Measurements from ENCODE around the gene VIM.
"Not testable (repeated sequence)": the region's sequence is repeated elsewhere in the genome, so short reads cannot be mapped to it uniquely, and the experiment has no call there.

VIM gene

DNA sequence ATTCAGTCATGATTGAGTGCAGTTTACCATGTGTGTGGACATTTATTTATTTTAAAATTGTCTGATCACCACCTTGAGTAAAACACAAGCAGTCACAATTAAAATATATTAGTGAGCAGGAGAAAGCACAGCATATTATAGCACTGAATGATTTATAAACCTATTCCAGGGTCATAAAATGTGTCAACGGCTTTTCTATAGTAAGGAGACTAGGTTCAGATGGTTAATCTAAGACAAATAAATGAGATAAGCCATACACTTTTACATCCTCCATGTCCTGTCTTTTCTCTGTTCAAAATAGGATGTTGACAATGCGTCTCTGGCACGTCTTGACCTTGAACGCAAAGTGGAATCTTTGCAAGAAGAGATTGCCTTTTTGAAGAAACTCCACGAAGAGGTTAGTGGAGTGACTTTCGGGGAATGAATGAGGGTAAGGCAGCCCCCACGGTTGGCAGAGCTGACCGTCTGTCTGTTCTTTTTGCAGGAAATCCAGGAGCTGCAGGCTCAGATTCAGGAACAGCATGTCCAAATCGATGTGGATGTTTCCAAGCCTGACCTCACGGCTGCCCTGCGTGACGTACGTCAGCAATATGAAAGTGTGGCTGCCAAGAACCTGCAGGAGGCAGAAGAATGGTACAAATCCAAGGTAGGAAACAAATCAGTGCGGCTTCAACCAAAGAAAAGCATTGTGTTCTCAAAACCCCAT is 5.4 kb downstream of the VIM start:
- no peak for DNase-seq

DNA sequence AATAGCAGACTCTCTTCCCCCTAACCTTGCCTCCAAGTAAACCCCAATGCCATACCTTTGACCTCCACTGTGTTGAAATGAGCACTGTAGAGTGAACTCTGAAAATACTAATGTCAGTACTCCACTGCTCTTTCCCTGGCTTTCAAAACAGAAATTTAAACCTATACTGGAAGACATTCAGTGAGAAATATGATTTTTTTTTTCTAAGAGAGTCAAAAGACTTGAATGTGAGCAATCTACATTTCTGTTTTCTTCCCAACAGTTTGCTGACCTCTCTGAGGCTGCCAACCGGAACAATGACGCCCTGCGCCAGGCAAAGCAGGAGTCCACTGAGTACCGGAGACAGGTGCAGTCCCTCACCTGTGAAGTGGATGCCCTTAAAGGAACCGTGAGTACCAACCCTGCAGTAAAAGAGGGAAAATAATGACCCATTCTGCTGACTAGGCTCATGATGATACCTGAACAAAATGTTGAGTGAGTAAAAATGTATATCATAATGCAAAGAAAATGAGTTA is 6.4 kb downstream of the VIM start:
- DNase-seq = no peak

- DNase-seq = no peak
These were observed 7.1 kb downstream of the VIM start for GRCh38 chr10:17235136-17235535.

- no peak for DNase-seq
These were observed 8.6 kb downstream of the VIM start for GRCh38 chr10:17236468-17237148.

- DNase-seq = no peak
These were observed 9.1 kb downstream of the VIM start for GRCh38 chr10:17237149-17237527.

- DNase-seq = no peak
These were observed 9.9 kb downstream of the VIM start for GRCh38 chr10:17237915-17238444.

- DNase-seq = no peak
These were observed 10.6 kb downstream of the VIM start for GRCh38 chr10:17238445-17239291.

DNA sequence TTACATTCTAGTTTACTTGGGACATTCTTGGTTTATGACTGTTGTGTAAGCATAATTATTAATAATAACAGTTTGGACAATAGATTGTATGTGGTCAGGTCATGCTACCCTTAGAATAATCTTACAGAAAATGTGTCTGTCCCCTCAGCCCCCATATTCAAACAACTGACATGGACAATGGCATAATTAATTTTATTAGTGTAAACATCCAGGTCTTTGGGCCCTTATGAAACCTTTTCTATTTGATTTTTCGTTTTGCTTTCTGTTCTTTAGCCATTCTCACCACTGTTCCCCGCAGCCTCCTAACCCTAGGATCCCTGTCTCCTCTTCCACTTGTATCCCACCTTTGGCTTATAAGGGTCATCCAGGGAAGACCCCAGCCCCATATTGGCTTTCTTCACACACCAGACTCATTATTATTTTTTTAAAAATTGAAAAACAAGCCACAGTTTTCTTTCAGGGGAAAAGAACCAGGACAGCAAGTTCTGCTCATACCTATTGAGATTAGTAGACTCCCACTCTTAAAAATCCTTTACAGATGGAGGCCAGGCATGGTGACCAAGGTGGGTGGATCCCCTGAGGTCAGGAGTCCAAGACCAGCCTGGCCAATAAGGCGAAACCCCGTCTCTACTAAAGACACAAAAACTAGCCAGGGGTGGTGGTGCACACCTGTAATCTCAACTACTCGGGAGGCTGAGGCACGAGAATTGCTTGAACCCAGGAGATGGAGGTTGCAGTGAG is 11.5 kb downstream of the VIM start:
- no peak for DNase-seq

GRCh38 chr10:17240096-17240495 is 12.1 kb downstream of the VIM start:
- no peak for DNase-seq

GRCh38 chr10:17240616-17241015 is 12.6 kb downstream of the VIM start:
- DNase-seq = no peak

DNA sequence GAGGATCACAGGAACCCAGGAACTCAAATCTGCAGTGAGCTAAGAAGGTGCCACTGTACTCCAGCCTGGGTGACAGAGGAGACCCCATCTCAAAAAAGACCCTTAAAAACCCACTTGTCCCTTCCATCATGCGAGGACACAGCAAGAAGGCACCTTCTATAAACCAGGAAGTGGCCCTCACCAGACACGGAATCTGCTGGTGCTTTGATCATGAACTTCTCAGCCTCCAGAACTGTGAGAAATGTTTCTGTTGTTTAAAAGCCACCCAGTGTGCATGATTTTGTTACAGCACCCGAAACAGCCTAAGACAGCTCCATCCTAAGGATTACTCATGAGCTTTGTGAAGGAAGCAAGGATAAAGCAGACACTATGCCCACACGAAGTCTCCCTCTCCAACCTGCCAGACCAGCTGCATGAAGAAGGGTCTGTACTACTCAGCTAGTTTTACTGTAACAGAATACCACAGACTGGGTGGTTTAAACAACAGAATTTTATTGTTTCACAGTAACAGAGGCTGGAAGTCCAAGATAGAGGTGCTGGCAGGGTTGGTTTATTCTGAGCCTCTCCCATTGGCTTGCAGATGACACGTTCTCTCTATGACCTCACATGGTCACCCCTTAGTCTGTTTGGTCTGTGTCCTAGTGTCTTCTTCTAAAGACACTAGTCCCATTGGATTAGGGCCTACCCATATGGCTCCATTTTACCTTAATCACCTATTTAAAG is 13.7 kb downstream of the VIM start:
- DNase-seq = no peak

- no peak for DNase-seq
These were observed 16.8 kb downstream of the VIM start for GRCh38 chr10:17244700-17245365.

DNA sequence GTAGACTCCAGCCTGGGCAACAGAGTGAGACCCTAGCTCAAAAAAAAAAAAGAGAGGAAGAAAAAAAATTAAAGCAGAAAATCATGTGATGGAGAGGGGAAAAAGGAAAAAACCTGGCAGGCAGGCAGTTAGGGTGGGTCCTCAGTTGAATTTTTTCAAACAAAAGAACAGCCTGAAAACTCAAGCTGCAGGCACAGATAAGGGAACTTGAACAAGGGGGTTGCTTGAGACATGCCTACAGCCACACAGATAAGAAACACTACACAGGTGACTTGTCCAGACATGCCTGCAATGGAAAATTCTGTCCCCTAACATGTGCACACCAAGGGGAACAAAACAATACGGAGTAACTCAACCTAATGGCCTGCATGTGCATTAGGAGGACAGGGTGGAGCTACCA is 19.2 kb downstream of the VIM start:
- DNase-seq = no peak

GRCh38 chr10:17248964-17249363 is 20.9 kb downstream of the VIM start:
- DNase-seq = no peak

DNA sequence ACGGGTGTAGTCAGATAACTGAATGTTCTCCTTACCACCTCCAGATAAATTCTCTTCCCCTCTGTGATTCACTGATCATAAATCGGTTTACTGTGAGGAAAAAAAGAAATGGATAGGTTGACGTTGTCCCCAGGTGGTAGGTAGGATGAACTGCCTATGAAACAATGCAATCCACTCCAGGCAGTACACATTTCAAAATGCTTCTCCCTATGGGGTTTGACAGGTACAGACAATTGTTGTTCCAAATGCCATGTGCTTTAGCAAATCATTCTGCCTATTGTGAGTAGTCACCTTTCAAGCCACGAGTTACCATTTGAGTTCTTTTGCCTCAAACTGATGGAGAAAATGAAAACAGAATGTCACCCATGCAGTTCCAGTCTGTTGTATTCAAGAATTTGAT is 21.8 kb downstream of the VIM start:
- no peak for DNase-seq

DNA sequence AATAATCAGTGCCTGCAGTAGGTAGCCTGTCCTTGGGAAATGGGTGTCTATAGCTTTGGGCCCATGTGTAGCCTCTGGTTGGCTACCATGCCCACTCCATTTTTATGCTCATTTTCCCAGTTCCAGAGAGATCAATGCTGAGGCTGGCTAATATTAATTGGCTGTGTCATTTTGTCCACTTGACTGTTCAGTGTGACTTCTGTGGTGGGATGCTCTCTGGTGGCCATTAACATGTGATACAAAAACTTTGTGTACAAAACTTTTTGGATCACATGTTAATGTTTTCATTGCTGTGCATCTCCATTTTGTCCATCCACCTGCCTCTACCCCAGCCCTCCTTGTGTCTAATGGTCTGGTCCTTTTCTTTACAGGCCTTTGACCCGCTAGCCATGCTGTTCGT is 22.7 kb downstream of the VIM start:
- DNase-seq = no peak

DNA sequence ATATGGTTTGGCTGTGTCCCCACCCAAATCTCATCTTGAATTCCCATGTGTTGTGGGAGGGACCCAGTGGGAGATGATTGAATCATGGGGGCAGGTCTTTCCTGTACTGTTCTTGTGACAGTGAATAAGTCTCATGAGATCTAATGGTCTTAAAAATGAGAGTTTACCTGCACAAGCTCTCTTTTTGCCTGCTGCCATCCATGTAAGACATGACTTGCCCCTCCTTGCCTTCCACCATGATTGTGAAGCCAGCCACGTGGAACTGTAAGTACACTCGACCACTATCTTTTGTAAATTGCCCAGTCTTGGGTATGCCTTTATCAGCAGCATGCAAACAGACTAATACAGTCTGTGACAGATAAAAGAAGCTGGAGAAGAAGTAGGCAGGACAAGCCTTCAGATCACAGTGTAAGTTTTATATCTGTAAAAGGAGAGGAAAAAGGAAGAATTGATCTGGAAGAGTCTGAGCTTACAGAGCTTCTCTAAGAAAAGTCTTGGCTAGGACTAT is 26.6 kb downstream of the VIM start:
- not testable (repeated sequence) for DNase-seq

- no peak for DNase-seq
These were observed 27.5 kb downstream of the VIM start for GRCh38 chr10:17255512-17255911.

DNA sequence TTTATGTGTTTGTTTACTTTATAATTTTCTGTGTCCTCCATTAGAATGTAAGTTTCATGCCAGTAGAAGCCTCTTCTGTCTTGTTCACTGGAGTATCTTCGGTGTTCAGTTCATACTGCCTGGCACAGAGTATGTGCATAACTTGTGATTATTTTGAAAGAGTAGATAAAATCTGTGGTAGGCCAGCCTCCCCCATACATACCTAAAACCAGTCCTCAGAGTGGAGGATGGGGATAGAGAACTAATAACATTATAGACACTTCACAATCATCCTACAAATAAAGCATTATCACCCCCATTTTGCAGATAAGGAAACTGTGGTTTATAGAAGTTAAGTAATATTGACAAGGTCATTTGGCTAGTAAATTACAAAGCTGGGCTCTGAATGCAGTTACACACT is 28.0 kb downstream of the VIM start:
- DNase-seq = no peak

DNA sequence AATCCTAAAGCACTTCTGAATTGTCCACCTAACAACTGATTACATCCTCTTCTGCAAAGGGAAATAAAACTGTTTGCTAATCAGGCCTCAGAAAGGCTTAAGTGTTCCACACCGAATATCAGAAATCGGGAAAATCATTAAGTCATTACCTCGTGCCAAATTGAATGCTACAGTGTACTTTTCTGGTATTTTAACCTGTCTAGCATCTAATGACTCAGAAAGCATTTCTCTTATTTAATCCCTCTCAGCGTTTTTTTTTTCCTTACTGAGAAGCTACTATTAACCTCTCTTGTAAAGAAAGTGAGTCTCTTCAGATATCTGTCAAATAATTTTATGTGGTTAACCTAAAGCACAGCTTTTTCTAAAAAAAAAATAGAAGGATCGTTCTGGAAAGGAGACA is 28.6 kb downstream of the VIM start:
- DNase-seq = no peak

Data from SIG-M5 (cell line).